Gastroesophageal sphincter (tissue), 4 donors: ENCODE data around the gene MPPED1. TPM values are rescaled to one million over a fixed set of nuclear protein-coding genes. Genes with fewer than 3 reads are reported as not detected.

Experiments
- ATAC-seq: fragments of 150-250 bp; one replicate; pipeline ENCODE4 v1.9.1; 2016; ENCODE audit warnings: mild to moderate bottlenecking, moderate library complexity
- H3K27ac ChIP-seq, 4 donors: fragments of 200-600 bp; sonication (generic) in 3 of 4; 1 replicate in 3 of 4; 2 replicates in 1 of 4; pipeline ENCODE4 v1.5.1; 2016 to 2019
- H3K27me3 ChIP-seq: fragments of 200-600 bp; sonication (generic); one replicate; pipeline ENCODE4 v1.5.1; 2019
- H3K36me3 ChIP-seq, 2 donors: fragments of 200-600 bp; sonication (generic); one replicate each; pipeline ENCODE4 v1.5.1; 2019; ENCODE audit warnings: control low read depth in 1 of 2
- H3K4me1 ChIP-seq, 3 donors: fragments of 200-600 bp; sonication (generic); 1 replicate in 2 of 3; 2 replicates in 1 of 3; pipeline ENCODE4 v1.5.1; 2016 to 2019; ENCODE audit warnings: control low read depth in 2 of 3
- H3K4me3 ChIP-seq, 2 donors: fragments of 200-600 bp; sonication (generic); one replicate each; pipeline ENCODE4 v1.5.1; 2019; ENCODE audit warnings: mild to moderate bottlenecking in 1 of 2, moderate library complexity in 1 of 2
- H3K9me3 ChIP-seq, 3 donors: fragments of 200-600 bp; sonication (generic); one replicate each; pipeline ENCODE4 v1.5.1; 2017 to 2019; ENCODE audit warnings: control low read depth in 2 of 3
- CTCF ChIP-seq, 4 experiments: fragments of 200-600 bp in 2 of 4; fragments of 450-650 bp in 2 of 4; sonication (generic) in 1 of 4; IDR thresholded peaks; one replicate each; pipeline ENCODE4 v1.5.1; 2017 to 2019; ENCODE audit warnings: antibody characterized with exemption in 4 of 4, mild to moderate bottlenecking in 2 of 4, moderate library complexity in 2 of 4
- EP300 ChIP-seq: sonication (generic); formaldehyde crosslinking; IDR thresholded peaks from one replicate; pipeline ENCODE4 v1.6.1; 2017; ENCODE audit warnings: antibody characterized with exemption, mild to moderate bottlenecking
- POLR2A ChIP-seq, 2 donors: fragments of 450-650 bp; IDR thresholded peaks; one replicate each; pipeline ENCODE4 v1.6.1; 2017; ENCODE audit warnings: antibody characterized with exemption in 2 of 2, mild to moderate bottlenecking in 2 of 2, moderate library complexity in 1 of 2
- POLR2AphosphoS5 ChIP-seq: sonication (generic); formaldehyde crosslinking; IDR thresholded peaks from one replicate; pipeline ENCODE4 v1.6.1; 2017; ENCODE audit warnings: antibody characterized with exemption
- WGBS, 2 donors: methylation state at CpG; one replicate each; pipeline ENCODE4 v1.1.5; 2018; ENCODE audit warnings: low coverage in 1 of 2; 5-methylcytosine and 5-hydroxymethylcytosine counted together
- total RNA-seq, 4 donors: library from RNA; depleted of rRNA; stranded (reverse); fragments of >200 nt; gene quantifications; one replicate each; pipeline ENCODE4 v1.1.0, GENCODE V29; 2016

Gene MPPED1
- total RNA-seq, 4 donors from 2014 or later, result 0.13 TPM; not detected in 3

DNA sequence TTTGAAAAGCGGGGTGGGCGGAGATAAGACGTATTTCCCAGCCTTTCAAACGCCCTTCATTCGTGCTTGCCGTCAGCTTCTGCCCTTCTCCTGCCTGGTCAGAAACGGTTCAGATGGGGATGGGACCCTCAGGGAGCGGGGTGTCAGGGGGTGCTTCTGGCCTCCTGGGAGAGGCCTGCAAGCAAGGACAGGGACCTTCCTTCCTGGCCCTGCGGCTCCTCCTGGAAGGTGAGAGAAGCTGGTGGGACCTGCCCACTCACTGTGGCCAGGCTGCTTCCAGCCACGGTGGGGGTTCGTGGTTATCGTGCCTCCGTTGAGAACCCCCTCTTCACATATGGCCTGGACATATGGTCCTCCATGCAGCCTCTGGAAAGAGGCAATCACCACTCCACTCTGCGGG lies 104.6 kb downstream of the MPPED1 start:
- WGBS, 2 donors, result 68% methylated on average over 8 of the region's 14 CpGs; no CpG with 5 or more reads in 1 of the 2 donors
- no peak for ATAC-seq
- no peak overlapping the region for H3K27ac ChIP-seq
- peaks cover 61% of the 10 kb centered on the region for H3K27me3 ChIP-seq
- TF ChIP-seq CTCF (IDR thresholded peaks at IDR 0.05) (no peak), EP300 (no peak), POLR2A (IDR thresholded peaks at IDR 0.05) (no peak), POLR2AphosphoS5 (no peak)
- H3K9me3 ChIP-seq, result no peaks in the 10 kb centered on the region
- H3K4me1 ChIP-seq, result no peaks in the 10 kb centered on the region
- no peaks in the 10 kb centered on the region for H3K36me3 ChIP-seq
- H3K4me3 ChIP-seq, result no peak overlapping the region

DNA sequence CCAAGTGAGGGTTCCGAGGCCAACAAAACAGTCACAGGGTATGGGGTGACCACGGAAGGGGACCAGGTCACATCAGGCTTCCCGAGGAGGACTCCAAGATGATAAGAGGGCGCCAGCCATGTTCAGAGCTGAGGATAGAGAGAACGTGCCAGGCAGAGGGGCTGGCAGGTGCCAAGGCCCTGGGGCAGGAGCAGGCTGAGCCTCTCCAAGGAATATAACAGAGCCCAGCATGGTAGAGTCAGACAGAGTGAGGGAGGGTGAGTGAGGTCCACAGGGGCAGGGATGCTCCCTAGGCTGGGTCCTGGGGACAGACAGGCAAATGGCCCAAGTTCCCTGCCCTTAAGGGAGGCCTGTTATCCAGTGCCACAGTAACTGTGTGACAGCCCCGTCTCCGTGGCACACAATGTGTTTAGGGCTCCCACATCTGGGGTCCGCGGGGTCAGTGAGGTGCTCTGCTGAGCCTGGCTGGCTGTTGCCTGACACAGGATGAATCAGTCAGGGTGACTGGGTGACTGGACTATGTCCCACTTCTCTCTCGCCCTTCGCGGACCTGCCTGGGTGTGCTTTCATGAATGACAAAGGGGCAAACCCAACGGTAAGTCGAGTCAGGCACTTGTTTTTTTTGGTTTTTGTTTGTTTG lies 105.3 kb downstream of the MPPED1 start:
- H3K9me3 ChIP-seq, result no peaks in the 10 kb centered on the region
- H3K27me3 ChIP-seq, result peaks cover 68% of the 10 kb centered on the region
- TF ChIP-seq POLR2AphosphoS5 (no peak), POLR2A (IDR thresholded peaks at IDR 0.05) (no peak), EP300 (no peak), CTCF (IDR thresholded peaks at IDR 0.05) (no peak)
- H3K27ac ChIP-seq, result no peak overlapping the region
- H3K36me3 ChIP-seq, result no peaks in the 10 kb centered on the region
- WGBS, 2 donors, result 71% methylated on average over 9 of the region's 14 CpGs; no CpG with 5 or more reads in 1 of the 2 donors
- no peaks in the 10 kb centered on the region for H3K4me1 ChIP-seq
- ATAC-seq, result no peak
- H3K4me3 ChIP-seq, result no peak overlapping the region

GRCh38 chr22:43520632-43521039 lies 108.8 kb downstream of the MPPED1 start:
- no peak for ATAC-seq
- no peaks in the 10 kb centered on the region for H3K4me1 ChIP-seq
- H3K4me3 ChIP-seq, result no peak overlapping the region
- 48 to 52% methylated on average over 2 of the region's 2 CpGs for WGBS, 2 donors
- TF ChIP-seq POLR2AphosphoS5 (no peak), CTCF (IDR thresholded peaks at IDR 0.05) (no peak), POLR2A (IDR thresholded peaks at IDR 0.05) (no peak)
- no peaks in the 10 kb centered on the region for H3K36me3 ChIP-seq
- no peaks in the 10 kb centered on the region for H3K9me3 ChIP-seq
- no peak overlapping the region for H3K27ac ChIP-seq
- H3K27me3 ChIP-seq, result peaks cover 78% of the 10 kb centered on the region

- TF ChIP-seq POLR2A (IDR thresholded peaks at IDR 0.05), result no peak
- TF ChIP-seq EP300, result no peak
- TF ChIP-seq CTCF (IDR thresholded peaks at IDR 0.05), result no peak
- no peak for TF ChIP-seq POLR2AphosphoS5
- Histone ChIP-seq H3K4me3 (no peak overlapping the region), H3K36me3 (no peaks in the 10 kb centered on the region), H3K27ac (no peak overlapping the region), H3K9me3 (no peaks in the 10 kb centered on the region), H3K27me3 (peaks cover 78% of the 10 kb centered on the region), H3K4me1 (no peaks in the 10 kb centered on the region)
- 64 to 79% methylated on average over 2 to 5 of the region's 6 CpGs for WGBS, 2 donors
- ATAC-seq, result no peak
These were observed 109.9 kb downstream of the MPPED1 start for GRCh38 chr22:43521716-43522115.

DNA sequence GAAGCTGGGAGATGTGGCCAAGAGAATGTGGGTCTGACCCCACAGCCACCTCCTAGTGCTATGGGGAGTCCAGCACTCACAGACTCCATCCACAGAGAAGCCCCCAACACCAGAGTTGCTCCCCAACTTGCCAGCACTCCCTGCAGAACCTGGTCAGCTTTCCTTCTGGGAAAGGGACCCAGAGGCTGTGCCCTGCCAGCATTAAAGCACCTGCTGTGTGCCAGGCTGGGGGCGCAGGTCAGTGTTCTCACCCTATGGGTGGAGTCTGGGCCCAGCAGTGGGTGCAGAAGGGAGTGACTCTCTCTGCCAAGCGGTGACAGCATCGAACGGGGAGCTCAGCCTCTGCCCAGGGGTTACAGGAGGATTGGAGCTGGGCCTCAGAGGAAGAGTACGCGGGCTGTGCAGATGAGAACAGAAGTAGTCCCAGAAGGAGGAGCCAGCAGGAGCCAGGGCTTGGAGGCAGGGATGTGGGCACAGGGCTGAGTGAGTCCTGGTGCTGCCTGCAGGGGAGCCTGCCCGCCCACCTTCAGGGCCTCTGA lies 114.4 kb downstream of the MPPED1 start:
- peaks cover 54% of the 10 kb centered on the region for H3K27me3 ChIP-seq
- no peaks in the 10 kb centered on the region for H3K4me1 ChIP-seq
- no peak for ATAC-seq
- H3K36me3 ChIP-seq, result peaks cover 0 to 9% of the 10 kb centered on the region in 2 donors
- WGBS, 2 donors, result no CpG with 5 or more reads among the region's 7 CpGs
- H3K4me3 ChIP-seq, result no peak overlapping the region
- no peak for TF ChIP-seq POLR2A (IDR thresholded peaks at IDR 0.05)
- no peak for TF ChIP-seq EP300
- TF ChIP-seq CTCF (IDR thresholded peaks at IDR 0.05), result no peak
- TF ChIP-seq POLR2AphosphoS5, result no peak
- H3K9me3 ChIP-seq, result peaks cover 0 to 3% (median 0%) of the 10 kb centered on the region in 3 donors
- no peak overlapping the region for H3K27ac ChIP-seq
